CD4-positive, alpha-beta T cell (primary cell): ENCODE results near the gene OSCAR. TPM values are rescaled to one million over a fixed set of nuclear protein-coding genes. Genes with fewer than 3 reads are reported as not detected.

ENCODE experiments used
- ATAC-seq: fragments of 200-7000 bp; cut with Tn5 transposase; one replicate; pipeline ENCODE4 v1.10.0; 2022; ENCODE audit warnings: mild to moderate bottlenecking; ENCODE audit not compliant: poor library complexity
- CTCF ChIA-PET: fragments of 350-600 bp; sonication (Branson Sonifier 250); formaldehyde crosslinking; loops from one replicate; lab custom pipeline; 2021; ENCODE audit warnings: antibody characterized with exemption, inconsistent platforms; lab: Charles Lee
- POLR2A ChIA-PET: fragments of 350-600 bp; sonication (Branson Sonifier 250); formaldehyde crosslinking; loops from one replicate; lab custom pipeline; 2021; ENCODE audit warnings: antibody characterized with exemption, inconsistent platforms; lab: Charles Lee
- DNase-seq, 14 experiments: peaks; one replicate each; pipeline ENCODE4 v3.0.0-alpha.2; 2013 to 2020; ENCODE audit warnings: mixed read lengths in 2 of 14
- H3K27ac ChIP-seq, 2 donors: one replicate each; pipeline versions ENCODE4 v1.5.1 to v1.7.0; 2013; ENCODE audit warnings: low read length in 2 of 2, low read depth in 1 of 2, mild to moderate bottlenecking in 1 of 2
- H3K27me3 ChIP-seq, 2 experiments: 1 replicate in 1 of 2; 2 replicates in 1 of 2; pipeline versions ENCODE4 v1.6.1 to v1.7.0; 2013; ENCODE audit warnings: low read length in 2 of 2, control low read depth in 1 of 2, mild to moderate bottlenecking in 1 of 2, moderate library complexity in 1 of 2; ENCODE audit not compliant: insufficient read depth in 2 of 2, control insufficient read depth in 1 of 2
- H3K36me3 ChIP-seq: one replicate; pipeline ENCODE4 v1.6.1; 2013; ENCODE audit warnings: low read length, control low read depth; ENCODE audit not compliant: insufficient read depth
- H3K4me1 ChIP-seq: one replicate; pipeline ENCODE4 v1.6.1; 2013; ENCODE audit warnings: low read length, control low read depth; ENCODE audit not compliant: insufficient read depth
- H3K4me3 ChIP-seq: one replicate; pipeline ENCODE4 v1.5.1; 2013; ENCODE audit warnings: mild to moderate bottlenecking, low read length, moderate library complexity
- H3K9me3 ChIP-seq, 2 experiments: 1 replicate in 1 of 2; 2 replicates in 1 of 2; pipeline versions ENCODE4 v1.6.1 to v1.7.0; 2013; ENCODE audit warnings: low read length in 2 of 2, mild to moderate bottlenecking in 2 of 2, control low read depth in 1 of 2, moderate library complexity in 1 of 2; ENCODE audit not compliant: control insufficient read depth in 1 of 2, insufficient read depth in 1 of 2
- H3K27ac Mint-ChIP-seq: one replicate; pipeline ENCODE4 v1.8.0; 2020; ENCODE audit warnings: mixed read lengths
- H3K27me3 Mint-ChIP-seq: one replicate; pipeline ENCODE4 v1.8.0; 2021; ENCODE audit warnings: mixed read lengths
- H3K36me3 Mint-ChIP-seq: one replicate; pipeline ENCODE4 v1.8.0; 2021; ENCODE audit warnings: low read depth, mixed read lengths
- H3K4me1 Mint-ChIP-seq: one replicate; pipeline ENCODE4 v1.8.0; 2021; ENCODE audit warnings: low read depth, mixed read lengths
- H3K4me3 Mint-ChIP-seq: one replicate; pipeline ENCODE4 v1.8.0; 2020; ENCODE audit warnings: mild to moderate bottlenecking, mixed read lengths
- H3K9me3 Mint-ChIP-seq: one replicate; pipeline ENCODE4 v1.8.0; 2020; ENCODE audit warnings: mixed read lengths
- intact Hi-C, 2 experiments: fragments of 100-400 bp; cut with DNase I in 1 of 2; cut with micrococcal nuclease in 1 of 2; formaldehyde crosslinking; loops; one replicate each; pipeline versions ENCODE4 v1.15.1 to v1.9.0; 2023 to 2025; cut with DNase I, micrococcal nuclease
- total RNA-seq, 174 experiments: library from RNA in 2 of 174; stranded (reverse) in 2 of 174; gene quantifications; one replicate each; pipeline ENCODE4 v1.2.3 and lab custom pipeline; 2021 to 2026
- TF ChIP-seq, protein P1 (sequence below): fragments of 200-600 bp; IDR thresholded peaks from one replicate; pipeline ENCODE4 v1.8.0; 2022; ENCODE audit warnings: antibody characterized with exemption, mild to moderate bottlenecking

OSCAR gene
- total RNA-seq, 2 experiments from 2014 or later, result 0.41 to 0.42 TPM

DNA sequence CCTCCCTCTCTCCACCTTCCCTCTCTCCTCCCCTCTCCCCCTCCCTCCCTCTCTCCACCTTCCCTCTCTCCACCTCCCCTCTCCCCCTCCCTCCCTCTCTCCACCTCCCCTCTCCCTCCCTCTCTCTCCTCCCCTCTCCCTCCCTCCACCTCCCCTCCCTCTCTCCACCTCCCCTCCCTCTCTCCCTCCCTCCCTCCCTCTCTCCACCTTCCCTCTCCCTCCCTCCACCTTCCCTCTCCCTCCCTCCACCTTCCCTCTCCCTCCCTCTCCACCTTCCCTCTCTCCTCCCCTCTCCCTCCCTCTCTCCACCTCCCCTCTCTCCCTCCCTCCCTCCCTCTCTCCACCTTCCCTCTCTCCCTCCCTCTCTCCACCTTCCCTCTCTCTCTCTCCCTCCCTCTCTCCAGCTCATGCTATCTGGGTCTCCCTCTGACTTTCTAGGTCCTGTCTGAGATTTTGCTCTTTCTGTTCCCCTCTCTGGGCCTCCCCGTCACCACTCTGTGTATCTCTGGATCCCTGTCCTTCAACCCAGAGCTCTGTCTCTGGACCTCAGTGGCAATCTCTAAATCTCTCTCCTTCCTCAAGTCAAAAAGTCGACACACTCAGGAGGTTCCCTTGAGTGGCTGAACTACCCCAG is 33.5 kb upstream of the OSCAR start:
- Histone ChIP-seq H3K4me3 (no peak overlapping the region), H3K9me3 (peaks cover 0 to 7% of the 10 kb centered on the region in 2 experiments), H3K27me3 (no peaks in the 10 kb centered on the region), H3K27ac (peak overlapping the region in 1 of 2 donors; percentile 1), H3K4me1 (peaks cover 26% of the 10 kb centered on the region), H3K36me3 (peaks cover 19% of the 10 kb centered on the region)
- intact Hi-C loops, result no loop called here
- CTCF ChIA-PET, result no interaction called here
- Mint-ChIP-seq H3K9me3 (no peaks in the 10 kb centered on the region), H3K36me3 (peaks cover 20% of the 10 kb centered on the region), H3K27ac (peak overlapping the region; percentile 61), H3K4me3 (no peak overlapping the region), H3K4me1 (peaks cover 24% of the 10 kb centered on the region), H3K27me3 (no peaks in the 10 kb centered on the region)
- TF ChIP-seq, protein P1, sequence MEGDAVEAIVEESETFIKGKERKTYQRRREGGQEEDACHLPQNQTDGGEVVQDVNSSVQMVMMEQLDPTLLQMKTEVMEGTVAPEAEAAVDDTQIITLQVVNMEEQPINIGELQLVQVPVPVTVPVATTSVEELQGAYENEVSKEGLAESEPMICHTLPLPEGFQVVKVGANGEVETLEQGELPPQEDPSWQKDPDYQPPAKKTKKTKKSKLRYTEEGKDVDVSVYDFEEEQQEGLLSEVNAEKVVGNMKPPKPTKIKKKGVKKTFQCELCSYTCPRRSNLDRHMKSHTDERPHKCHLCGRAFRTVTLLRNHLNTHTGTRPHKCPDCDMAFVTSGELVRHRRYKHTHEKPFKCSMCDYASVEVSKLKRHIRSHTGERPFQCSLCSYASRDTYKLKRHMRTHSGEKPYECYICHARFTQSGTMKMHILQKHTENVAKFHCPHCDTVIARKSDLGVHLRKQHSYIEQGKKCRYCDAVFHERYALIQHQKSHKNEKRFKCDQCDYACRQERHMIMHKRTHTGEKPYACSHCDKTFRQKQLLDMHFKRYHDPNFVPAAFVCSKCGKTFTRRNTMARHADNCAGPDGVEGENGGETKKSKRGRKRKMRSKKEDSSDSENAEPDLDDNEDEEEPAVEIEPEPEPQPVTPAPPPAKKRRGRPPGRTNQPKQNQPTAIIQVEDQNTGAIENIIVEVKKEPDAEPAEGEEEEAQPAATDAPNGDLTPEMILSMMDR, result no peak
- POLR2A ChIA-PET, result interaction anchor here (0.7 kb wide), 1 partner anchor 58 kb away, joined by 3 read pairs; no protein-coding TSS in a partner anchor
- no peak for DNase-seq
- no peak for ATAC-seq

DNA sequence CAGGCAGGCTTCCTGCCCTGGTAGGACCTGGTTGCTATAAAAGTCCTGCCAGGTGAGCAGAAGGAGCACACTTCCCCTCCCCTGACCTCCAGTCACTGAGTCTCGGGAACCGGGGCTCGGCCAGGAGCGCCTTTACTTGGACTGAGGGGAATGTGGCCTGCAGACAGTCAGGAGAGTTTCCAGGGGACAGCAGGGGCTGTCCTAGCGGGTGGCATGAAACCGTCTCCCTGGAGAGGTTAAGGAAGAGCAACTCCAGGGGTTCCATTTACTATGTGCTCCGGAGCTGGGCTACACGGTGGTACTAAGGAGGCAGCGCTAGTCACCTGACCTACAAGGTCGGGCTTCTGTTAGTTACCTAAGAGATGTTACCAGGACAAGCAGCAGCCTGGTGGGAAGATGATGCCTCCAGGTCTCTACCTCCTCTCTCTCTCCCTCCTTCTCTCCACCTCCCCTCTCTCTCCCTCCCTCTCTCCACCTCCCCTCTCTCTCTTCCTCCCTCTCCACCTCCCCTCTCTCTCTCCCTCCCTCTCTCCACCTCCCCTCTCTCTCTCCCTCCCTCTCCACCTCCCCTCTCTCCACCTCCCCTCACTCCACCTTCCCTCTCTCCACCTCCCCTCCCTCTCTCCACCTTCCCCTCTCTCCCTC is 32.8 kb upstream of the OSCAR start:
- no peaks in the 10 kb centered on the region for H3K27me3 ChIP-seq
- Mint-ChIP-seq H3K27ac (no peak overlapping the region), H3K4me1 (peaks cover 17% of the 10 kb centered on the region), H3K27me3 (no peaks in the 10 kb centered on the region), H3K9me3 (no peaks in the 10 kb centered on the region), H3K4me3 (no peak overlapping the region), H3K36me3 (peaks cover 22% of the 10 kb centered on the region)
- DNase-seq, result peak in 2 of 14 experiments; percentile 72 to 85
- TF ChIP-seq, protein P1, result no peak
- H3K36me3 ChIP-seq, result peaks cover 25% of the 10 kb centered on the region
- intact Hi-C loops, result no loop called here
- ChIA-PET POLR2A (no interaction called here), CTCF (no interaction called here)
- H3K4me3 ChIP-seq, result no peak overlapping the region
- peaks cover 0 to 7% of the 10 kb centered on the region in 2 experiments for H3K9me3 ChIP-seq
- H3K27ac ChIP-seq, result peak overlapping the region in 1 of 2 donors; percentile 1
- peaks cover 20% of the 10 kb centered on the region for H3K4me1 ChIP-seq
- ATAC-seq, result no peak

DNA sequence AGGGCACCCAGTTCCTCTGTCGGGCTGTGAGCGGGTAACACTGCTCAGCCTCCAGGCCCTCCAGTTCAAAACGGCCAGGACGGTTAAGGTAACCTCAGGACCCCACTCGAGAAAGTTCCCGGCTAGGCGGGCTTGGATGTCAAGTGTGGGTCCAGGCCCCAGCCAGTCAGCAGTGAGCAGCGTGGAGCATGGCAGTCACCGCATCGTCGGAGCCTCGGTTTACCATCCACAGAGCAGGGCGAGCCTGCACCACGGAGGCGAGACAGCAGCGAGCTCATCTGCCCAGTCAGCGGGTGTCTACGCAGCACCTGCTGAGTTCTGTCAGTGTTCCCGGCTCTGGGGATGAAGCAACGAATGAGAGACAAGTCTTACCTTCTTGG is 29.0 kb upstream of the OSCAR start:
- DNase-seq (no peak), ATAC-seq (no peak)
- no peak overlapping the region for H3K27ac ChIP-seq
- H3K27ac Mint-ChIP-seq, result no peak overlapping the region
- H3K9me3 ChIP-seq, result peaks cover 0 to 7% of the 10 kb centered on the region in 2 experiments
- H3K27me3 ChIP-seq, result no peaks in the 10 kb centered on the region
- no peak overlapping the region for H3K4me3 Mint-ChIP-seq
- H3K27me3 Mint-ChIP-seq, result no peaks in the 10 kb centered on the region
- peaks cover 60% of the 10 kb centered on the region for H3K36me3 ChIP-seq
- TF ChIP-seq, protein P1, result no peak
- no peaks in the 10 kb centered on the region for H3K4me1 Mint-ChIP-seq
- H3K9me3 Mint-ChIP-seq, result no peaks in the 10 kb centered on the region
- peaks cover 40% of the 10 kb centered on the region for H3K36me3 Mint-ChIP-seq
- intact Hi-C loops, result no loop called here
- H3K4me3 ChIP-seq, result no peak overlapping the region
- peaks cover 4% of the 10 kb centered on the region for H3K4me1 ChIP-seq
- POLR2A ChIA-PET, result no interaction called here
- CTCF ChIA-PET, result no interaction called here
